GM21447 (cell line): ENCODE results near the gene RHOD.
A peak's percentile ranks its signal among the peaks of the same experiment; 100 is the strongest.

ENCODE experiments used
- ATAC-seq: cut with Tn5 transposase; IDR thresholded peaks from one replicate; pipeline ENCODE4 v1.9.1; 2021; ENCODE audit not compliant: unreplicated experiment

The RHOD gene

DNA sequence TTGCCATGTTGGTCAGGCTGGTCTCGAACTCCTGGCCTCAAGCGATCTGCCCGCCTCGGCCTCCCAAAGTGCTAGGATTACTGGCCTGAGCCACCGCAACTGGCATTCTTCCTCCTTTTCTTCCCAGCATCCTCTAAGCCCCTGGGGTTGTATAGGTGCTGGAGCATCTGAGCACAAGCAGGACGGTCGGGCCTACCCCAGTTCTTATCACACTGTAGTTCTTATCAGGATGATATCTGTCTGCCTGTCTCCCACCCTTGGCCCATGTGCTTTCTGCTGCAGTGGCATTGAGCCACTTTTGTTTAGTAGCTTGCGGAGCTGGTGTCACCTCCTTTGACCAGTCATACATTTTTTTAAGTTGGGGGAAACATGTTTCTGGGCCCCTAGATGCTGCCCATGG lies 1.9 kb downstream of the RHOD start:
- no peak for ATAC-seq

DNA sequence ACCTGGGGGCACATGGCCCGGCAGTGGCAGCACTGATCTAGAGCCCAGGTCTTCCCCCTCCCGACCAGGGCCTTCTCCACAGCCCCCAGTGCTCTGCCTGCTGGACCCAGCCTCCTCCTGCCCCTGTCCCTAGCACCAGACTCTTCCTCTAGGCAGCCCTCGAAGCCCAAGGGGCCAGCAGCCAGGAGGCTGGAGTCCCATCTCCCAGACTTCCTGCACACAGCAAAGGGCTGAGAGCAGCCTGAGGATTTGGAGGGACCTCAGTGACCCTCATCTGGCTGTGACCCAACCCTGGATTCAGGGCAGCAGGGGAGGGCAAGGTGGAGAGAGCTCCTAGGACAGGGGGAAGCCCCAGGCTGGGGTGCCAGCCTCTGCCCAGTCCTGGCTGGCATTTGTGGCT lies 3.0 kb downstream of the RHOD start:
- ATAC-seq: no peak

DNA sequence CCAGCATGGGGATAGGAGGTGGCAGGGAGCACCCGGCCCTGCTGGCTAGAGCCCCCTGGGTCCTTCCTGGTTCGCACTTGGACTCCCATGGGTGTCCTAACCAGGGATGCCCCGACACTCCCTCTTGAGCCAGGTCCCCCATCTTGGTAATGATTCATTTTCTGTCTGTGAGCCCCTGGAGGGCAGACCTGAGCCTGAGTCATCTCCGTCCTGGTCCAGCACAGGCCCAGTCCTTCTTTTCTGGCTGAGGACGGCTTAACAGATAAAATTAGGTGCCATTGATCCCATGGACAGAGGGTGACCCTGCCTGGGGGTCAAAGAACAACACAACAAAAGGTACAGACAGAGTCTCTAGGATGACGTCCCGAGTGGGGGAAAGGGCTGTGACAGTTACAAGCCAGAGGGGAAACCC lies 3.5 kb downstream of the RHOD start:
- ATAC-seq: no peak

DNA sequence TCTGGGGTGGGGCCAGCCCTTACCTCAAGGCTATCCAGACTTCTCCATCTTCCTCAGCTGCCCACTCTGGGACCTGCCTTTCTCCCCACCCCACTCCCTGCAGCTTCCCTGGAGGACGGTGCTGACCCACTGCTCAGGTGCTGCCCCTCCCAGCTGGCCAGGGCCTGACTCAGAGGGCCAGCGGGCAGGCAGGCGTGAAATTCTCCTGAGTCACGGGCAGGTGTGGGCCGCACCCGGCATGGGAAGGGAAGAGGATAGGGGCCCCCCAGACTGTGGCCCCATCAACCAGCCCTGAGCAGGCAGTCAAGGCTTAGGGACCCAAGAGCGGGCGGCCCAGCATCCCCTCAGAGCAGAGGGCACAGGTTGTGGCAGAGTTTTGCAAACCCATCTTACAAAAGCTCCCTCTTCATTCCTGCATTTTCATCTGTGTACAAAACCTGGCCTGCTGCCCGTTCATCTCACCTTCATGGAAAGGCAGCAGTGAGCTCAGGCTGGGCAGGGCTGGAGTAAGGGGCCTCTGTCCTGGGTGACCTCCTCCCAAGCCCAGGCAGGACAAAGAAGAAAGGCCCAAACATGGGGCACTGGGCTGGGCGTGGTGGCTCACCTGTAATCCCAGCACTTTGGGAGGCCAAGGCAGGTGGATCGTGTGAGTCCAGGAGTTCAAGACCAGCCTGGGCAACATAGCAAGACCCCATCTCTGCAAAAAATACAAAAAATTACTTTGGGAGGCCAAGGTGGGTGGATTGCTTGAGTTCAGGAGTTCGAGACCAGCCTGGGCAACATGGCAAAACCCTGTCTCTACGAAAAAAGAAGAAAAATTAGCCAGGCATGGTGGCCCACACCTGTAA lies 6.1 kb downstream of the RHOD start:
- ATAC-seq: no peak

DNA sequence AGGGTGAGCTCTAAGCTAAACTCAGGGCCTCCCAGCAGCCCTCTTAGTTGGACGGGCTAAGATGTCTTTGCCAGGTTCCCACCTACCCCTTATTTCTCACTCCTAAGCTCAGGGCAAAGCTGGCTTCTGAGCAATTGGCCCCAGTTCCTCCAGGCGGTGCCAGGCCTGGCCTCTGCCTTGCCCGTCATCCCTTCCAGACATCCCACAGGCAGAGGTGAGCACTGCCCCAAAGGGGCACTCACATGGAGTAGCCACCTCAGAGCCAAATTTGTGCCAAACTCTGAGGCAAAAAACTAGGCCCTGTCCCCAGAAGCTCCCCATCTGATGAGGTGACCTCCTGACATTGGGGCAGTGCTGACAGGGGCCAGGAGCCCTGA lies 9.7 kb downstream of the RHOD start:
- ATAC-seq: no peak

DNA sequence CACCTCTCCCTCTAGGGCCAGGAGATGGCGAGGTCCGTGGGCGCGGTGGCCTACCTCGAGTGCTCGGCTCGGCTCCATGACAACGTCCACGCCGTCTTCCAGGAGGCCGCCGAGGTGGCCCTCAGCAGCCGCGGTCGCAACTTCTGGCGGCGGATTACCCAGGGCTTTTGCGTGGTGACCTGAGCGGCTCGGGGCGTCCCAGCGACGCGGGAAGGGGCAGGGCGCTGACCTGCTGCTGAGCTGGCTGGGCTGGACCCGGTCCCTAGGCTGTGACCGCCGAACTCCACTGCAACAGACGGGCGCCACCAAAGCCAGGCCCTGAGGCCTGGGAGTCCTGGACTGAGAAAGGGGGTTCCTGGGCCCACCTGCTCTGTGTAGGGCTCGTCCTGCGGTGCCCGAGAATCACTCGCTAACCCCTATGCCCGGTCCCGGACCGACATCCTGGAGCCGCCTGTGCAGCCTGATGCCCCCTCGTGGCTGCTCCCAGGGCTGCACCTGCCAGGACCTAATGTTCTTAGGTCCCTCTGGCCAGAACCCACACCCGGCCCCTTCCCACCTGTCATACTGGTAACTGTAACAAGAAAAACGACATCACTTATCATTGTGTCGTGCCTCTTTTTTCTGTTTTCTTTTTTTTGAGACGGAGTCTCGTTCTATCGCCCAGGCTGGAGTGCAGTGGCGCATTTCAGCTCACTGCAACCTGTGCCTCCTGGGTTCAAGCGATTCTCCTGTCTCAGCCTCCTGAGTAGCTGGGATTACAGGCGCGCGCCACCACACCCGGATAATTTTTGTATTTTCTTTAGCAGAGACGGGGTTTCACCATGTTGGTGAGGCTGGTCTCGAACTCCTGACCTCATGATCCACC lies 15.0 kb downstream of the RHOD start:
- no peak for ATAC-seq

DNA sequence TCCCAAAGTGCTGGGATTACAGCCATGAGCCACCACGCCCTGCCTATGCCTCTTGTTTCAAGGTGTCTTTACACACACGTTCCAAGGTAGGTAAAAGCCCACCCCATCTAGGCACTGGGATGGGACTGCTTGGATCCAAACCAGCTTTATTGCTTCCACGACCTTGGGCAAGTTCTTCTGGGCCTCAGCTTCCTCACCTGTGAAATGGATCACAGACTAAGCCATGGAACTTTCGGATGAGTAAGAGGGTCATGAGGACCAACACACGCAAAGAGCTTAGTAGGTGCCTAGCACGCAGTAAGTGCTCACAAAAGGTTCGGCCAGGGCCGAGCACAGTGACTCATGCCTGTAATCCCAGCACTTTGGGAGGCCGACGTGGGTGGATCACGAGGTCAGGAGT lies 15.6 kb downstream of the RHOD start:
- no peak for ATAC-seq

DNA sequence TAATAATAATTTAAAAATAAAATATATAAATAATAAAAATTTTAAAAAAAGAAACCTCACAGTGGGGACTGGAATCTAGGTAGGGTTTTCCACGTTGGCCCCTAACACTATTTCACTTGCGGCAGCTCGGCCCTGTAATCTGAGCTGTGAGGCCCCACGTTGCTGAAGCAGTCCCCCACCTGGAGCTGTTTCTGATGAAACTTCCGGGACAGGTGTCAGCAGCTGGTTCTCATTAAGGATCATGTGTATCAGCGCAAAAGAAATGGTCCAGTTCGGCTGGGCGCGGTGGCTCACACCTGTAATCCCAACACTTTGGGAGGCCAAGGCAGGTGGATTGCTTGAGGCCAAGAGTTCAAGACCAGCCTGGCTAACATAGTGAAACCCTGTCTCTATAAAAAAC lies 17.3 kb downstream of the RHOD start:
- no peak for ATAC-seq

DNA sequence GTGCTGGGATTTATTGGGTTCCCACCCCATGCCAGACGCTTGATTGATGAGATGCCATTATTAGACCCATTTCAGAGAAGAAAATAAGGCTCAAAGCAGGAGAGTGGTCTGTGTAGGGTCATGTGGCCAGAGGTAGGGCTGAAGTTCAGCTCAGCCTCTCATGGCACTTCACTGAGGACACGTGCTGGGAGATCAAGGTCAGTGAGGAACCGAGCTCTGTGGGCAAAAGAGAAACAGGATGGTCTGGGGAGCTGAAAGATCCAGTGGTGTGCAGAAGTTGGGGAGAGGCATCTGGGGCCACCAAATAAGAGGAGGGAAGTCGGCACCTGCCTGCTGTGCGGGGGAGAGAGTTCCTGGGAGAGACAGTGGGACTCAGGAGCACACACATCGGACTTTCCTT lies 19.6 kb downstream of the RHOD start:
- ATAC-seq: no peak

DNA sequence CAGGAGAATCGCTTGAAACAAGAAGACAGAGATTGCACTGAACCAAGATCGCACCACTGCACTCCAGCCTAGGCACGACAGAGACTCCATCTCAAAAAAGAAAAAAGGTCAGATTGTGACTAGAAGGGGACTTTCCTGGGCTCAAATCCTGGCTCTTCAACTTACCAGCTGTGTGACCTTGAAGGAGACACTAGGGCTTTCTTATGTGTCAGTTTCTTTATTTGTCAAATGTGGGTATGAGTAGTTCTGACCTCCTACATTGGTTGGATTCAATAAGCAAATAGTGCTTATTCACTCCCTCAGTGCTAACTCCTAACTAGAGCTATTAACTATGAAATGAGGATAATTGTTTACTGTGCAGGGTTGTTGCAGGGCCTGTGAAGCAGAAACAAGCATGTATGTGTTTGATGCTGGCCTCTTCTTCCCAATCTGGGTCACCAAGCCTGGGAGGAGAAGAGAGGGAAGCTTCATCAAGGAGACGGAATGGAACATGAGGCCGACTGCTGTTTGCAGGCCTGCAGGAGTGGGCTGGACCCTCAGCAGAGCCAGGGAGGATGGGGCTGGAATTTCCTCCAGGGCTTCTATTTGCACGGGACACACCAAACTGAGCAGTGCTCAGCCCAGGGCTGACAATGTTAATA lies 22.5 kb downstream of the RHOD start:
- ATAC-seq: no peak

DNA sequence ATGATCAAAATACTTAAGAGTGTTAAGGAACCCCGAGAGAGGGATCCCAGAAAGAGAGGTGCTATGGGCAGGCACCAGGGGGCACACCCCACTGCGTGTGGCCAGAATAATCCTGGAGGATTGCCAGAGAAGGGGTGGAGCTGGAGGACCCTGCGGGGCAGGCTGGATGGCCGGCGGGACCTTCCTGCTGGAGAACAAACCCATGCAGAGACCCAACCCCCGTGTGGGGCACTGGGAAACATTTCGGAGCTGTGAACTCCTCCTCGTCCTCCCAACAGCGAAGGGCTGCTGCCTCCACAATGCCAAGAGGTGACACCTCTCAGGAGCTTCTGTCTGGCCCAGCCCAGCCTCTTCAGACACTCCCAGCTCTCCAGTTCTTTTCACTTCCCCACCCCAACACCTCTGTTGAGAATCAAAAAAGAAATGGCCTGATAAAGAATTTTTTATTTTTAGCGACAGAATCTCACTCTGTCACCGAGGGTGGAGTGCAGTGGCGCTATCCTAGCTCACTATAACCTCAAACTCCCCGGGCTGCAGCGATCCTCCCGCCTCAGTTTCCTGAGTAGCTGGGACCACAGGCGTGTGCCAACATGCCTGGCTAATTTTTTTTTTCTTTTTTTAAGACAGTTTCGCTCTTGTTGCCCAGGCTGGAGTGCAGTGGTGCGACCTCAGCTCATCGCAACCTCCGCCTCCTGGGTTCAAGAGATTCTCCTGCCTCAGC lies 25.6 kb downstream of the RHOD start:
- ATAC-seq: no peak

DNA sequence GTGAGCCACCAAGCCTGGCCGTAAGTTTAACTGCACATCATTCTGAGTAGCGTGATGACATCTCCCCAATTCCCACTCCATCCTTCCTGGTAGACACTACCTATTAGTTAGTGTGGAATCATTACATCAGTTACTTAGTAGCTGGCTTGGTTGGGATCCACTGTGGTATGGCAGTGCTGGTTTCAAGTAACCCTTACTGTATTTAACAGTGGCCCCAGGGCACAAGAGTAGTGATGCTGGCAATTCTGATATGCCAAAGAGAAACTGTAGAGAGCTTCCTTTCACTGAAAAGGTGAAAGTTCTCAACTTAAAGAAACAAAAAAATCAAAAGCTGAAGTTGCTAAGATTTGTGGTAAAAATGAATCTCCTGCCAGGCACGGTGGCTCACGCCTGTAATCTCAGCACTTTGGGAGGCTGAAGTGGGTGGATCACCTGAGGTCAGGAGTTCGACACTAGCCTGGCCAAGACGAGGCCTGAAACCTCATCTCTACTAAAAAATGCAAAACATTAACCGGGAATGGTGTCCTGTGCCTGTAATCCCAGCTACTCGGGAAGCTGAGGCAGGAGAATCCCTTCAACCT lies 27.2 kb downstream of the RHOD start:
- ATAC-seq: no peak

DNA sequence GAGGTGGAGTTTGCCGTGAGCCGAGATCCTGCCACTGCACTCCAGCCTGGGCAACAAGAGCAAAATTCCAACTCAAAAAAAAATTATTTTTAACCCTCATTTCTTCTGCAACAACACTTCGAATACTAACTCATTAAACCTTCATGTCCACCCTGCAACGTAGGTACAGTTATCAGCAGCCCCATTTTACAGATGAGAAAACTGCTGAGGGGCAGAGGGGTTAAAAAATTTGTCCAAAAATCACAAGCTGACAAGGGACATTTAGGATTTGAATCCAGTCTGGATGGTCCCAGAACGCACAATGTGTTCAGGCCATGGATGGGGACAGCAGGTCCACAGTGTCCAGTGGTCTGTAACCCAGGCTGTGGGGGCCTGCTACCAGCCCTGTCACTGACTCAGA lies 29.0 kb downstream of the RHOD start:
- ATAC-seq: no peak

DNA sequence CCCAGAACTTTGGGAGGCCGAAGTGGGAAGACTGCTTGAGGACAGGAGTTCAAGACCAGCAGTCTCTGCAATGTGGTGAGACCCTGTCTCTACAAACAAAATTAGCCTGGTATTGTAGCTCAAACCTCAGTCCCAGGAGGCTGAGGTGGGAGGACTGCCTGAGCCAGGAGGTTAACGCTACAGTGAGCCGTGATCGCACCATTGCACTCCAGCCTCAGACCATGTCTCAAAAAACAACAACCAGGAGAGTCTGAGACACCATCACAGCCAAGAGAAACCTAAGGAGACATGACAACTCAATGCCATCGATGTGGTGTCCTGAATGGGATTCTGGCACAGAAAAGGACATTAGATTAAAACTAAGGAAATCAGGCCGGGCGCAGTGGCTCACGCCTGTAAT lies 34.1 kb downstream of the RHOD start:
- ATAC-seq: no peak

DNA sequence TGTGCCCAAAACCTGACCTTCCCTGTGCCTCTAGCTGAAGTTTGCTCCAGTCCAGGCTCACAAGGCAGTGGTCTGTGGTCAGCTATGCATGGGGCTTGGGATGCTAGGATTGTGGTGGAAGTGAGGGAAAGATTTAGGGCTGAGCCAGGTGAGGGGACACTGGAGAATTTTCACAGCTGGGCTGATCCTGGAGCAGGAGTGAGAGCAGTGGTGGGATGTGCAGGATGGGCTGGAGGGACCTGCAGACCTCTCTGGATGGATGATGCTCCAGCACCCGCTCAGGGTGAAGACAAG lies 38.5 kb downstream of the RHOD start:
- ATAC-seq: no peak

DNA sequence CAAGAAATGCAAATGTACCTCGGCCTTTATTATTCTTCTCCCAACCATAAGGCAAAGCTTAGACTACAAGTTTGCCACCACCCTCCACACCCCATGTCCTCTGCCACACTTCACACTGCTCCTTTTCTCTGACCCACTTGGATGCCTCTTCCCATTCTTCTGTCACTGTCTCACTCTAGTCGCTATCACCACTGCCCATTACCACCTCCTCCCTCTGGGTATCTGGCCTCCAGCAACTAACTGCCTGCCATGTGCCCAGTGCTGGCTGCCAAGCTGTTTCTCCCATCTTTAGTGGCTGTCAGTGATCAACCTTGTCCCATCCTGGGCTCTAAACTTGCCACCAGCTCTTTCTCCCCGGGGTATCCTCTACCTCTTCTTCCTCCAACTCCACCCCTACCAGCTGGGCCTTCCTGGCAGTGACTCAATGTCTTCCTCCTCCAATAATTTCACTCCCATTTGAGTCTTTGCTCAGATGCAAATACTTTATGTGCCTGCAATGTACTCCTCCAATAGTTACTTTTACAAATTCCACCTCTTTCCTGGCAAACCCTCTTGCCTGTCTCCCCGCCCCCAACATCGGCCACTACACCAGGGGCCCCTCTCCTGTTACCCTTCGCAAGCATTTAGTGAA lies 42.3 kb downstream of the RHOD start:
- no peak for ATAC-seq

DNA sequence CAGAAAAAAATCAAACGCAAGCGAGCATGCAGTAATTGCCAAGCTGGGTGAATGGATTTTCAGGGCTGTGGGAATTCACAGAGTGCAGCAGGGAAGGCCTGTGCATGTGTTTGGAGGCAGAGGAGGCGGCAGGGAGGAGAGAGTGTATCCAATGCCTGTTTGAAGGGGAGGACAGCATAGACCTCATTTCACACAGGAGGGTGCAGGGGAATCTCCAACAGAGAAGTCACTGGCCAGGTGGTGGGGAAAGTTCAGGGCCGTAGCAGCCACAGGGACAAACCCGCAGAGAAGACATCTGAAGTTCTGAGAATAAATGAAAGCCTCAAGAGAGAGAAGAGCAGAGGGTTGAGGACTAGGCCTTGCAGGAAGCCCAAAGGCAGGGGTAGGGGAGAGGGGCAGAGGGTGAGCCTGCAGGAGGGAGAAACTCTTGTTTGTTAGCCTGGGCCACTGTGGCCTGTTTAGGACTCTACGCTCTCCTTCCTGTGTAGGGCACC lies 43.2 kb downstream of the RHOD start:
- peak; percentile 69 for ATAC-seq

DNA sequence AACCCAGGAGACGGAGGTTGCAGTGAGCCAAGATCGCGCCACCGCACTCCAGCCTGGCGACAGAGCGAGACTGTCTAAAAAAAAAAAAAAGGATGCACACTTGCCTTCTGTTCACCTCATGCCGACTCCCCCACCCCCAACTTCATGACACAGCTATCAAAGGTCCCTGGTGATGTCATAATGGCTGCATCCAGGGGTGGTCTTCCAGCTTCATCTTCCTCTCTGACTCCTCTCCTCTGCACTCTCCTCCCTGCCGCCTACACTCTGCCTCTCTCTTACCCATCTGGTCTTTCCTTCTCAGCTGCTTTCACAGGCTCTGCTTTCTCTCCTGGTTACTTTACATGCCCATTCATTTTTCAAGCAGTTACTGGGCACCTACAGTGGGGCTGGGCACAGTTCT lies 46.0 kb downstream of the RHOD start:
- no peak for ATAC-seq

DNA sequence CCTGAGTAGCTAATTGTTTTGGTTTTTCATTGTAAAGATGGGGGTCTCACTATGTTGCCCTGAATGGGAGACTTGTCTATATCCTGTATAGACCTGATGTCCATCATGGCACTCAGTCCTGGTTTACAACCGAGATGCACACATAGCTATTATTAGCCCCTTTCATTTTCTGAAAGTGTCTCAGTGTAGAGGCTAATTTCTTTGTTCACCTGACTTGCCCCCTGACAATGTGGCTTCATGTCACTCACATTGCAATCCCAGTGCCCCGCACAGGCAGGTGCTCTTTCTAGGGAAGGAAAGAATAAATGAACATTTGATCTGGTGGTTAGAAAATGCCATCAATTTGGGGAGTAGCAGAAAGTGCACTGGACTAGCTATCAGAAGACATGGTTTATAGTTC lies 49.3 kb downstream of the RHOD start:
- no peak for ATAC-seq

DNA sequence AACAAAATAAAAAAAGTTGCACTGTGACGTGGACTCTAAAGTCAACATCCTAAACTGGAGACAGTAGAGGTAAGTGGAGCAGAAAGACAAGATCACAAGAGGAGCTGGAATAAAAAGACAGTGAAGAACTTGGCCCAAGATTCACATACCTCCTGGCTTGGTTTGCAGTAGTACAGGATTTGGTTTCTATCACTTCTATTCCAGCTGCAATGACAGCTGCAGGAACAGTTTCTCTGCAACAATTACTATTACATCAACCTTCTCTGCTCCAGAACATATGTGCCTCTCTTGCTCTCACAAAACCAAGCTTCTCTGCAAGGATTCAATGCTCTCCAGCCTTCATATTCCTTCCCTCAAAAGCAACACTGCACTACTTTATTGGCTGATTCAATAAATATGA lies 54.6 kb downstream of the RHOD start:
- ATAC-seq: no peak
